Neural cell (in vitro differentiated cells): ENCODE measurements around the gene OAF. TPM values are rescaled to one million over a fixed set of nuclear protein-coding genes. Genes with fewer than 3 reads are reported as not detected.

ENCODE experiments used
- H2AFZ ChIP-seq: fragments of 200-600, 300-800 bp; sonication (generic), shearing (Covaris generic); 2 replicates; pipeline ENCODE4 v1.6.0; 2014; ENCODE audit warnings: low read depth, mild to moderate bottlenecking, antibody characterized with exemption, low read length, moderate library complexity
- H3F3A ChIP-seq: fragments of 200-600 bp; shearing (Covaris generic); 2 replicates; pipeline ENCODE4 v1.6.1; 2016; ENCODE audit warnings: mild to moderate bottlenecking, moderate library complexity, mixed read lengths, antibody characterized with exemption, low read length; ENCODE audit not compliant: insufficient read depth, poor library complexity, severe bottlenecking
- H3K27ac ChIP-seq: fragments of 200-600, 300-800 bp; sonication (generic), shearing (Covaris generic); 2 replicates; pipeline ENCODE4 v1.5.1; 2014; ENCODE audit warnings: mild to moderate bottlenecking, low read length, moderate library complexity
- H3K27me3 ChIP-seq: fragments of 300-800, 200-600 bp; sonication (generic), shearing (Covaris generic); 2 replicates; pipeline ENCODE4 v1.6.0; 2014; ENCODE audit warnings: mild to moderate bottlenecking, low read depth, low read length, moderate library complexity; ENCODE audit not compliant: insufficient read depth
- H3K36me3 ChIP-seq: fragments of 300-800, 200-600 bp; sonication (generic), shearing (Covaris generic); 2 replicates; pipeline ENCODE4 v1.5.1; 2014; ENCODE audit warnings: mild to moderate bottlenecking, antibody characterized with exemption, low read length, moderate library complexity; ENCODE audit not compliant: insufficient read depth
- H3K4me2 ChIP-seq: fragments of 300-800, 200-600 bp; sonication (generic), shearing (Covaris generic); 2 replicates; pipeline ENCODE4 v1.6.0; 2014; ENCODE audit warnings: mild to moderate bottlenecking, low read length
- H3K4me3 ChIP-seq: fragments of 300-800, 200-600 bp; sonication (generic), shearing (Covaris generic); 2 replicates; pipeline ENCODE4 v1.5.1; 2014; ENCODE audit warnings: mild to moderate bottlenecking, low read length, moderate library complexity
- H3K79me2 ChIP-seq: fragments of 200-600 bp; shearing (Covaris generic); replicated peaks from 2 replicates; pipeline ENCODE4 v1.6.0; 2014; ENCODE audit warnings: mild to moderate bottlenecking, low read length, moderate library complexity; ENCODE audit not compliant: insufficient read depth
- H3K9ac ChIP-seq: fragments of 300-800, 200-600 bp; sonication (generic), shearing (Covaris generic); 2 replicates; pipeline ENCODE4 v1.6.1; 2016; ENCODE audit warnings: mild to moderate bottlenecking, low read length, mixed read lengths
- H3K9me2 ChIP-seq: fragments of 200-600 bp; shearing (Covaris generic); 2 replicates; pipeline ENCODE4 v1.6.1; 2016; ENCODE audit warnings: mild to moderate bottlenecking, low read length, mixed read lengths; ENCODE audit not compliant: insufficient read depth
- H3K9me3 ChIP-seq: fragments of 200-600, 300-800 bp; sonication (generic), shearing (Covaris generic); 2 replicates; pipeline ENCODE4 v1.6.1; 2016; ENCODE audit warnings: mild to moderate bottlenecking, mixed run types, low read length, moderate library complexity, mixed read lengths
- H4K20me1 ChIP-seq: fragments of 200-600 bp; shearing (Covaris generic); 2 replicates; pipeline ENCODE4 v1.6.1; 2016; ENCODE audit warnings: mild to moderate bottlenecking, mixed run types; ENCODE audit not compliant: insufficient read depth
- EP300 ChIP-seq: fragments of 450-650 bp; conservative IDR thresholded peaks from 2 replicates; pipeline ENCODE4 v1.6.1; 2014; ENCODE audit warnings: antibody characterized with exemption, mild to moderate bottlenecking, moderate library complexity; ENCODE audit not compliant: poor library complexity, severe bottlenecking
- EZH2 ChIP-seq: fragments of 200-600, 300-800 bp; shearing (Covaris generic), sonication (generic); IDR thresholded peaks from 2 replicates; pipeline ENCODE4 v1.6.1; 2014; ENCODE audit warnings: antibody characterized with exemption, low read length, borderline replicate concordance, mild to moderate bottlenecking; ENCODE audit not compliant: insufficient read depth, poor library complexity, severe bottlenecking
- MXI1 ChIP-seq: fragments of 450-650 bp; conservative IDR thresholded peaks from 2 replicates; pipeline ENCODE4 v1.6.1; 2014; ENCODE audit warnings: antibody characterized with exemption, mild to moderate bottlenecking; ENCODE audit not compliant: poor library complexity, severe bottlenecking
- POLR2AphosphoS5 ChIP-seq: IDR thresholded peaks from 2 replicates; pipeline ENCODE4 v1.6.1; 2012
- RAD21 ChIP-seq: fragments of 450-650 bp; conservative IDR thresholded peaks from 2 replicates; pipeline ENCODE4 v1.6.1; 2014; ENCODE audit warnings: antibody characterized with exemption, mild to moderate bottlenecking, moderate library complexity
- REST ChIP-seq: IDR thresholded peaks from 2 replicates; pipeline ENCODE4 v1.6.1; 2012; ENCODE audit warnings: borderline replicate concordance
- SMC3 ChIP-seq: fragments of 450-650 bp; conservative IDR thresholded peaks from 2 replicates; pipeline ENCODE4 v1.6.1; 2014; ENCODE audit warnings: antibody characterized with exemption, mild to moderate bottlenecking, moderate library complexity; ENCODE audit not compliant: poor library complexity
- TAF1 ChIP-seq: IDR thresholded peaks from 2 replicates; pipeline ENCODE4 v1.6.1; 2012; ENCODE audit warnings: low read depth
- polyA plus RNA-seq: library from polyadenylated mRNA; depleted of rRNA; stranded (reverse); fragments of >200 nt; gene quantifications from 2 replicates; pipeline ENCODE4 v1.2.3, GENCODE V29; 2014
- TF ChIP-seq, protein P1 (sequence below): fragments of 450-650 bp; IDR thresholded peaks from 2 replicates; pipeline ENCODE4 v1.5.1; 2014; ENCODE audit warnings: antibody characterized with exemption, mild to moderate bottlenecking, moderate library complexity; ENCODE audit not compliant: poor library complexity, severe bottlenecking

The OAF gene
- polyA plus RNA-seq, 1 donor from 2014 or later: 0.97 TPM

- Histone ChIP-seq H3K36me3 (no peaks in the 10 kb centered on the region), H3F3A (no peaks in the 10 kb centered on the region), H3K9me3 (no peaks in the 10 kb centered on the region), H3K4me2 (no peak overlapping the region), H3K79me2 (no peaks in the 10 kb centered on the region), H3K27me3 (no peaks in the 10 kb centered on the region), H3K9me2 (no peaks in the 10 kb centered on the region), H3K9ac (no peak overlapping the region), H4K20me1 (no peaks in the 10 kb centered on the region), H3K4me3 (no peak overlapping the region), H3K27ac (no peak overlapping the region), H2AFZ (no peak overlapping the region)
- TF ChIP-seq MXI1: no peak
- no peak for TF ChIP-seq SMC3
- TF ChIP-seq POLR2AphosphoS5: no peak
- no peak for TF ChIP-seq TAF1
- TF ChIP-seq, protein P1, sequence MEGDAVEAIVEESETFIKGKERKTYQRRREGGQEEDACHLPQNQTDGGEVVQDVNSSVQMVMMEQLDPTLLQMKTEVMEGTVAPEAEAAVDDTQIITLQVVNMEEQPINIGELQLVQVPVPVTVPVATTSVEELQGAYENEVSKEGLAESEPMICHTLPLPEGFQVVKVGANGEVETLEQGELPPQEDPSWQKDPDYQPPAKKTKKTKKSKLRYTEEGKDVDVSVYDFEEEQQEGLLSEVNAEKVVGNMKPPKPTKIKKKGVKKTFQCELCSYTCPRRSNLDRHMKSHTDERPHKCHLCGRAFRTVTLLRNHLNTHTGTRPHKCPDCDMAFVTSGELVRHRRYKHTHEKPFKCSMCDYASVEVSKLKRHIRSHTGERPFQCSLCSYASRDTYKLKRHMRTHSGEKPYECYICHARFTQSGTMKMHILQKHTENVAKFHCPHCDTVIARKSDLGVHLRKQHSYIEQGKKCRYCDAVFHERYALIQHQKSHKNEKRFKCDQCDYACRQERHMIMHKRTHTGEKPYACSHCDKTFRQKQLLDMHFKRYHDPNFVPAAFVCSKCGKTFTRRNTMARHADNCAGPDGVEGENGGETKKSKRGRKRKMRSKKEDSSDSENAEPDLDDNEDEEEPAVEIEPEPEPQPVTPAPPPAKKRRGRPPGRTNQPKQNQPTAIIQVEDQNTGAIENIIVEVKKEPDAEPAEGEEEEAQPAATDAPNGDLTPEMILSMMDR: no peak
Observed at GRCh38 chr11:120217941-120218694, 7.3 kb downstream of the OAF start.

DNA sequence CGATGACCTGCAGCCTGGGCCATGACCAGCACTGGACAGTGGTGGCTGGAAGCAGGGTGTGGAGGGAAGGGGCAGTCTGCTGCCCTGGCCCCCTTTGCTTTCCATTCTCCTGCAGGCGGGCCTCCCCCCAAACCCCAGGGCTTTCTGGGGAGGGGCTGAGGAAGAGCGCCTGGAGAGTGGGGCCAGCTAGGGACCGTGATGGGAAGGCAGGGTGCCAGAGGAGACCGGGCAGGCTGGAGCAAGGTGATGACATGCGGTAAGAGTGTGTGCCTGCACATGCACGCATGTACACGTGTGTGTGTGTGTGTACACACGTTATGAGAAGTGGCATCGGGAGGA, 7.8 kb downstream of the OAF start:
- no peak overlapping the region for H3K4me2 ChIP-seq
- no peaks in the 10 kb centered on the region for H3K79me2 ChIP-seq
- H3K4me3 ChIP-seq: no peak overlapping the region
- no peaks in the 10 kb centered on the region for H4K20me1 ChIP-seq
- H3K36me3 ChIP-seq: no peaks in the 10 kb centered on the region
- H3K9me2 ChIP-seq: no peaks in the 10 kb centered on the region
- no peaks in the 10 kb centered on the region for H3K9me3 ChIP-seq
- no peak overlapping the region for H2AFZ ChIP-seq
- no peak for TF ChIP-seq REST
- TF ChIP-seq EP300: no peak
- no peak for TF ChIP-seq SMC3
- TF ChIP-seq, protein P1: no peak
- TF ChIP-seq TAF1: no peak
- TF ChIP-seq MXI1: no peak
- no peak for TF ChIP-seq EZH2
- TF ChIP-seq RAD21: no peak
- TF ChIP-seq POLR2AphosphoS5: no peak
- no peaks in the 10 kb centered on the region for H3K27me3 ChIP-seq
- H3K9ac ChIP-seq: no peak overlapping the region
- no peak overlapping the region for H3K27ac ChIP-seq
- no peaks in the 10 kb centered on the region for H3F3A ChIP-seq
